ENCODE measurements around the gene FSTL1.

The FSTL1 gene

GRCh38 chr3:120450600-120451271 lies at the start of gene FSTL1:
Gene FSTL1 (minus strand): TSS chr3:120450992. CDS start chr3:120450746, 246 bp downstream.
- DNase-seq: peak in 1 of 2 experiments; percentile 19

- DNase-seq: no peak
These were observed 48.0 kb upstream of the FSTL1 start for GRCh38 chr3:120498556-120499346.

- no peak for DNase-seq
These were observed 47.0 kb upstream of the FSTL1 start for GRCh38 chr3:120497818-120498217.

GRCh38 chr3:120497336-120497735 lies 46.5 kb upstream of the FSTL1 start:
- no peak for DNase-seq

GRCh38 chr3:120496278-120497002 lies 45.6 kb upstream of the FSTL1 start:
- DNase-seq: no peak

GRCh38 chr3:120495809-120496208 lies 45.0 kb upstream of the FSTL1 start:
- no peak for DNase-seq

- no peak for DNase-seq
These were observed 41.3 kb upstream of the FSTL1 start for GRCh38 chr3:120492103-120492502.

- DNase-seq: no peak
These were observed 38.6 kb upstream of the FSTL1 start for GRCh38 chr3:120489421-120489820.

- DNase-seq: no peak
These were observed 37.5 kb upstream of the FSTL1 start for GRCh38 chr3:120488296-120488695.

- DNase-seq: no peak
These were observed 36.4 kb upstream of the FSTL1 start for GRCh38 chr3:120487191-120487650.

GRCh38 chr3:120481081-120481480 lies 30.3 kb upstream of the FSTL1 start:
- no peak for DNase-seq

GRCh38 chr3:120477781-120478180 lies 27.0 kb upstream of the FSTL1 start:
- DNase-seq: no peak

GRCh38 chr3:120475722-120476377 lies 25.1 kb upstream of the FSTL1 start:
- no peak for DNase-seq

- DNase-seq: no peak
These were observed 23.3 kb upstream of the FSTL1 start for GRCh38 chr3:120473896-120474675.

- no peak for DNase-seq
These were observed 22.6 kb upstream of the FSTL1 start for GRCh38 chr3:120473389-120473788.

GRCh38 chr3:120472121-120472844 lies 21.5 kb upstream of the FSTL1 start:
- DNase-seq: no peak

- DNase-seq: no peak
These were observed 20.9 kb upstream of the FSTL1 start for GRCh38 chr3:120471643-120472042.

GRCh38 chr3:120470870-120471269 lies 20.1 kb upstream of the FSTL1 start:
- DNase-seq: no peak

- DNase-seq: no peak
These were observed 19.1 kb upstream of the FSTL1 start for GRCh38 chr3:120469882-120470301.

- DNase-seq: no peak
These were observed 18.6 kb upstream of the FSTL1 start for GRCh38 chr3:120469440-120469839.

- DNase-seq: no peak
These were observed 18.0 kb upstream of the FSTL1 start for GRCh38 chr3:120468635-120469295.

All from NCI-H2081 (cell line).